Measurements from ENCODE around the gene MSANTD7.
"Not testable (repeated sequence)": the region's sequence is repeated elsewhere in the genome, so short reads cannot be mapped to it uniquely, and the experiment has no call there.

MSANTD7 gene

DNA sequence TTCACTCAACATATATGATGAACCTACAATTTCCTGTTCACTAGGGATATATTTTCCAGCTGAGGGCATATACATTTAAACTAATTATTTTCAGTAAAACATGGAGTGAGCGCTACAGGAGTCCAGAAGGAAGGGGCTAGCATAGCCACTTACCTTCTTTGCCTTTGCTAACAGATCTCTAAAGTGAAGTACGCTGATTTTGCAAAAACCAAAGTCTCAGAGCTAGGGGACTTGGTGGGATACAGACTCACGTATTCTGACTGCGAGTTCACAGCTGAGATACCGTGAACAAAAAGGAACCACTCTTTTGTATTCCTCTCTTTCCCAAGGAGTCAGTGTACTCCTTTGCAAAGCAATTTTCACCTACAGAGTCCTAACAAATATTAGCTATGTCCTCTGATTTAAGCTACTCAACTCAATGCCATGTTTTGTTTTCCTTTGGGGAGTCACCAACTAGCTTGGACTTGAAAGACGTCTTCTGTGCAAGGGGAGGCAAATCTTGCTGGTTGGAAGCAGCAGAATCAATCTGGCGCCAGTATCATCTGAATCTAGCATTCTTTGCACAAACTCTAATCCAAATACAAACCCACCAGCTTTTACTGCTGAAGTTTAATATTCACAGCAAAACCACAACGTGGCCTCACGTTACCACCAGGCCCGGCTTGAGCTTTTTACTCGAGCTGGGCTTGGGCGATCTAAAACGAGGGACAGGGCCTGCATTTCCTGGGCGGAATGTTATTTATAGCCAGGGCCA is 926 bp upstream of the MSANTD7 start:
- DNase-seq (ENCODE audit: low read depth, low spot score): no peak

DNA sequence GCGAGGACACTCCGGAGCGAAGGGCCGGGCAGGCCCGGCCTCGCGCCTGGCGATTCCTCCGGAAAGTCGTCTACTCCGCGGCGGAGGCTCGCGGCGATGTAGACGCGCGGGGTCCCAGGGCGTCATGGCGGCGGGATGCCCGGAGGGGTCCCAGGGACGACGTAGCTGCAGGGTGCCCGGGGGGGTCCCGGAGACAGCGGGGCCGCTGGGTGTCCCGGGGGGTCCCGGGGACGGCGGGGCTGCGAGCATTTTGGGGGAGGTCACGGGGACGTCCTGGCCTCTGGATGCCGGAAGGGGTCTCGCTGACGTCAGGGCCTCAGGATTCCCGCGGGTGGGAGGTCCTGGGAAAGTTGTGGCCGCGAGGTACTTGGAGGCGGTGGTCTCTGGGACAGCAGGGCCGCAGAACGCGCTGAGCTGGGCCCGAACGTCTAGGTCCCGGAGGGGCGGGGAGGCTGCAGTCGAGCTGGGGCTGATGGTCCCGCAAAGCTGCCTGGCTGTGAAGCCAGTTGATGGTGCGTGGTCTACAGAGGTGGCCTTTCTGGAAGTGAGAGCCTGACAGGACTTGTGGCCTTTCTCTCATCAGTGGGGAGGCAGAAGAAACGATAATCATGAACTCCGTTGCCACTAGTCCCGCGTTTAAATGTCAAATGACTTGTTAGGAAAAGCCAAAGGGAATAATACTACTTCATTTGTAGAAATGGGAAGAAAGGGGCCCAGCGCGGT is 637 bp downstream of the MSANTD7 start:
- no peak for DNase-seq (ENCODE audit: low read depth, low spot score)

DNA sequence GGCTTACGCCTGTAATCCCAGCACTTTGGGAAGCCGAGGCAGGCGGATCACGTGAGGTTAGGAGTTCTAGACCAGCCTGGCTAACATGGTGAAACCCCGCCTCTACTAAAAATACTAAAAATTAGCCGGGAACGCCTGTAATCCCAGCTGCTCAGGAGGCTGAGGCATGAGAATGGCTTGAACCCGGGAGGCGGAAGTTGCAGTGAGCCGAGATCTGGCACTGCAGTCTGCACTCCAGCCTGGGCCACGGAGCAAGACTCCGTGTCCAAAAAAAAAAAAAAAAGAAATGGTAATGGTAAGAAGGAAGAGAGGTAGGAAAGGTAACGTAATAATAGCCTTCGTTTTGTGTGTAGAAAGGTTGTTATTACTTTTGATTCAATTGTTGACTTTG is 1.2 kb downstream of the MSANTD7 start:
- DNase-seq (ENCODE audit: low read depth, low spot score): no peak

DNA sequence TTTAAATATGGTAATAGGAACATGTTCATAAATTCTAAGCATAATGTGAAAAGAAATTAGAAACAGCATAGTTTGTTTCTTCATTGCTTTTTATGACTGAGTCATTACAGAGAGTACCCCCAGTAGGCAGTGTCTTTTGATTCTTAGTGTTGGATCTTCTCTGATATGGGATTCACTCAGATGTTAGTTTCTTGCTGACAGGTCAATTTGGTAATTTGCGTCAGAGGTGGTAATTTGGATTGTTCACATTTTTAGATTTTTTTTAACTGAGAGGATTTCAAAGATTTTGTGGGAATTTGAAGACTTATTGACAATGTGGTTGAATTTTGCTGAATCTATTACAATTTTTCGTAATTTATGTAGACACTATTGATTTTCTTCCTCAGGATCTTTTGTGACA is 2.1 kb downstream of the MSANTD7 start:
- DNase-seq (ENCODE audit: low read depth, low spot score): no peak

DNA sequence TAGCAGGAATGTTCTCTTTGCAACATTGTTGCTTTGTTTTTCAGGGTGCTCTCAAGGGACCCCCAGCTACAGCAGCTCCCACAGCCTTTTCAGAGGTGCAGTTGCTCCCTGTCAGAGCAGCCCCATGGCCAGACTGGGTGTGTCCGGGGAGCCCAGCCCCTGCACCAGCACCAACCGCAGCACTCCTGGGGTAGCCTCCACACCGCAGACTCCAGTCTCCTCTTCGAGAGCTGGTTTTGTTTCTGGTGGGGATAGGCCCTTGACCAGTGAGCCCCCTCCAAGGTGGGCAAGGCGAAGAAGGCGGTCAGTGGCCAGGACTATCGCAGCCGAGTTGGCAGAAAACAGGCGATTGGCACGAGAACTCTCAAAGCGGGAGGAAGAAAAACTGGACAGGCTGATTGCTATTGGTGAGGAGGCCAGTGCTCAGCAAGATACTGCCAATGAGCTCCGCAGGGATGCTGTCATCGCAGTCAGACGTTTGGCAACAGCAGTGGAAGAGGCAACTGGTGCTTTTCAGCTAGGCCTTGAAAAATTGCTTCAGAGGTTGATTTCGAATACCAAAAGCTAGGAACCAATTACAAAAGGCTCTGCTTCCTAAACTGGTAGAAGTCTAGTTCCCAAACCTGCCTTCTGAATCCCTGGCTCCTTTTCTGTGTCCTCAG is 5.4 kb downstream of the MSANTD7 start:
- DNase-seq (ENCODE audit: low read depth, low spot score): no peak

DNA sequence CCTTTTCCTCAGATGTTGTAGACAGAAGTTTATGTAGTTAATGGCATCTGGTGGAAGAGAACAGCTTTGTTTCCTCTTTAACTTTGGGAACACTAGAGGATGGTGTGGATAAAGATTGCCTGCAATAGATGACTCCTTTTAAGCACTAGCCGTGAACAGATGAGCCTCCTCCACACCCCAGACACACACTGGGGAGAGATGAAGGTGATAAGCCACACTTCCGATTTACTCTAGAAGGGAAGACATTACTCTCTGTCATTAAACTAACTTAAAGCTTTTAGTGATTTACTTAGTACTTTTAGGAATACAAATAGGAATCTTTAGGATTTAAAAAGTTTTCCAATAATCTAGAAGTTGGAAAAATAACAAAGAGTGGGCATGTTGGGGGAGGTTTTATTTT is 6.8 kb downstream of the MSANTD7 start:
- DNase-seq (ENCODE audit: low read depth, low spot score): no peak

DNA sequence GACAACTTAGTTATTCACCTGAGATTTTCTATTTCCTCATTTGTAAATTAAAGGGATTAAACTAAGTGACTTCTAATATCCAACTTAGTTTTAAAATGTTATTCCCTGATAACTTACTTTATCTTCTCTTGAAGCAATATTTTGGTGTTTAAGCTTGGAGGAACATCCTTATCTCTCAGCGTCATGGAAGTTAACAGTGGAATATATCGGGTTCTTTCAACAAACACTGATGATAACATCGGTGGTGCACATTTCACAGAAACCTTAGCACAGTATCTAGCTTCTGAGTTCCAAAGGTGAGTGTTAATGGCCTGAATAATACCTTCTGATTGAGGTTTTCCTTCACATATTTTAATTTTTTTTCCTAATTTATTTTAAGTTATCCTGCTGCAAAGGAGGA is 14.1 kb downstream of the MSANTD7 start:
- DNase-seq (ENCODE audit: low read depth, low spot score): no peak

DNA sequence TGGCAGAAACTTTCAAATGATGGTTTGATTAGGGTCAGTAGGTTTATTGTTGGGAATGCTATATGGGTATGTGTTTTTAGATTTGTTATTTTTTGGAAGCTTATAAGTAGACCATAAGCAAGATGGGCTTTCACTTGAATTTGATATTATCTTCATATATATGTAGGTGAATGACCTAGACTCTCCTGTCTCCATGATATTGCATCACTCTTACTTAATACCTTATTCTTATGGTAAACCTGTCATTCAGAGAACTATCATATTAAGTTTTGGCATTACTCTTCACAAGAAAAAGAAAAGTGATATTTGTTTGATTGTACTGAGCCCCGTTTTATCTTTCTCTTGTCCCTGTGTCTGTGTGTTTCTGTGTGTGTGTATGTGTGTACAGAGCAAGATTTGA is 17.3 kb downstream of the MSANTD7 start:
- DNase-seq (ENCODE audit: low read depth, low spot score): no peak

DNA sequence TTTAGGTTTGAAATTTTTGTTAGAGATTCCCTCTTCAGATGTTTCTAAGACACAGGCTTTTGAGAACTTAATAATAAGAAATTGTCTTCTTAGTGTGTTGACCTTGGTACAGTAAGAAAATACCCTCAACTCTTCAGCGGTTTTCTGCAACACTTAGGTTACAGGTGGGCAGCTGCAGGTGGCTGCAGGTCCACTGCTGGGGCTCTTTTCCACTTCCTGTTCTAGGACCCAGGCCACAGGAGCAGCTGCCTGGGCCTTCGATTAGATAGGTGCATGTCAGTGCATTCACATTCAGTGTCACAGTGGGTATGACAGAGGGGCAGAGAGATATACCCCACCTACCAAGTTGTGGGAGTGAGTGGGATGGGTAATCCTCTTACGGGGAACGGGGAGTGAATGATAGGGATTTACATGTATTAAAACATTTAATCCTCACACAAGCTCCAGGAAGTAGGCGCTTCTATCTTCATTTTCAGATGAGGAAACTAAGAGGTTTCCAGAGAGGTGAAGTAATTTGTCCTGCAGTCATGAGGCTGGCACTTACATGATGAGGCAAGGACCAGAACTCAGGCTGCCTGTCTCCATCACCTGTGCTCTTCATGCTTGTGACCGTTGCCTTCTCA is 20.3 kb downstream of the MSANTD7 start:
- no peak for DNase-seq (ENCODE audit: low read depth, low spot score)

DNA sequence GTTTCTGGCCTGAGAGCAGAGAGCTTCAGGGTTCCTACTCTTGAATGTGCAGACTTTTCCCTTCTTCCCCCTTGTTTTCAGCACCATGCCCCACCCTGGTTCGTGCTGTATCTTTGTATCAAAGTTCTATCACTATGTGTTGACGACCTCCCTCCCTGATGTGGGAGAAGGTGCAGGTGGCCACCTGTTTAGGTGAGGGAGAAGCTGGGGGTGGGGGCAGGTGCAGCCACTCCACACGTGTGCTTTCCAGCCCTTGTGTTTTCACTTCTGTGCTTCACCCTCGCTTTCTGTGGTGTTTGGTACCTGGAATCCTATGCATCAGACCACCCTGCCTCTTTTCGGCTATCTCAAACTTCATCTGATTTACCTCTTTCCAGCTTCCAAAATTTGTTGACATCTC is 20.9 kb downstream of the MSANTD7 start:
- DNase-seq (ENCODE audit: low read depth, low spot score): no peak

DNA sequence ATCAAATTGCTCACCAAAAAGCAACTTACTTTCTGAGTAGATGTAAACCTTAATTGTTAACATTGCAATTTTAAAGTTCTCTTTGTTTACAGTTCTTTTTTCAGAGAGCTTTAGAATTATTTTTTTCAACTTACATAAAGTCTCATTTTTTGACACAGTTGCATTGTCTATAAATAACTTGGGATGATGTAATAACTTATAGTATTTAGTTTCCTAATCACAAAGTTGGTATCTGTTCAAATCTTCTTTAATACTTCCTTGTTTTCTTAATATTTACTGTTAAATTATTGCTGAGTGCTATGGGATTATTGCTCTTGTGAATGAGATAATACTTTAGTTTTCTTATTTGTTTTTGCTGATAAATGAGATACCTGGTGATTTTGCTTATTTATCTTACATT is 21.7 kb downstream of the MSANTD7 start:
- no peak for DNase-seq (ENCODE audit: low read depth, low spot score)

DNA sequence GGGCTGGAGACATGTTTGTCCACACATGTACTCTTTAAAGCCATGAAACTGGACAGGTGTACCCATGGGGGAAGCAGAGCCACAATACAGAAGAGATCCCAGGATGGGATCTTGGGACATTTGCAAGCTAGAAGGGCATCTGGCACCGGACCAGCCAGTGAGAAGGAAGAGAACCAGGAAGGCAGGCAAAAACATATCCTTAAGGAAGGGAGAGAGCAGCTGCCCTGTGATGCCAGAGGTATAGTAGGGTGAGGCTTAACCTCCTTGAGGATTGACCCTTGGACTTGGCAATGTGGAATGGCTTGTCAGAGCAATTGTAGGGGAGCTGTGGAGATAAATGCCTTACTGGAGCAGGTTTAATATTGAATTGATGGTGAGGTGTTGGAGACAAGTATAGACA is 22.7 kb downstream of the MSANTD7 start:
- DNase-seq (ENCODE audit: low read depth, low spot score): no peak

DNA sequence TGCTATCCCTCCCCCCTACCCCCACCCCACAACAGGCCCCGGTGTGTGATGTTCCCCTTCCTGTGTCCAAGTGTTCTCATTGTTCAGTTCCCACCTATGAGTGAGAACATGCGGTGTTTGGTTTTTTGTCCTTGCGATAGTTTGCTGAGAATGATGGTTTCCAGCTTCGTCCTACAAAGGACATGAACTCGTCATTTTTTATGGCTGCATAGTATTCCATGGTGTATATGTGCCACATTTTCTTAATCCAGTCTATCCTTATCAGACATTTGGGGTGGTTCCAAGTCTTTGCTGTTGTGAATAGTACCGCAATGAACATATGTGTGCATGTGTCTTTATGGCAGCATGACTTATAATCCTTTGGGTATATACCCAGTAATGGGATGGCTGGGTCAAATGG is 26.4 kb downstream of the MSANTD7 start:
- not testable (repeated sequence) for DNase-seq (ENCODE audit: low read depth, low spot score)

DNA sequence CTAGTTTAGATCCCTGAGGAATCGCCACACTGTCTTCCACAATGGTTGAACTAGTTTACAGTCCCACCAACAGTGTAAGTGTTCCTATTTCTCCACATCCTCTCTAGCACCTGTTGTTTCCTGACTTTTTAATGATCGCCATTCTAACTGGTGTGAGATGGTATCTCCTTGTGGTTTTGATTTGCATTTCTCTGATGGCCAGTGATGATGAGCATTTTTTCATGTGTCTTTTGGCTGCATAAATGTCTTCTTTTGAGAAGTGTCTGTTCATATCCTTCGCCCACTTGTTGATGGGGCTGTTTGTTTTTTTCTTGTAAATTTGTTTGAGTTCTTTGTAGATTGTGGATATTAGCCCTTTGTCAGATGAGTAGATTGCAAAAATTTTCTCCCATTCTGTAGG is 26.8 kb downstream of the MSANTD7 start:
- not testable (repeated sequence) for DNase-seq (ENCODE audit: low read depth, low spot score)

DNA sequence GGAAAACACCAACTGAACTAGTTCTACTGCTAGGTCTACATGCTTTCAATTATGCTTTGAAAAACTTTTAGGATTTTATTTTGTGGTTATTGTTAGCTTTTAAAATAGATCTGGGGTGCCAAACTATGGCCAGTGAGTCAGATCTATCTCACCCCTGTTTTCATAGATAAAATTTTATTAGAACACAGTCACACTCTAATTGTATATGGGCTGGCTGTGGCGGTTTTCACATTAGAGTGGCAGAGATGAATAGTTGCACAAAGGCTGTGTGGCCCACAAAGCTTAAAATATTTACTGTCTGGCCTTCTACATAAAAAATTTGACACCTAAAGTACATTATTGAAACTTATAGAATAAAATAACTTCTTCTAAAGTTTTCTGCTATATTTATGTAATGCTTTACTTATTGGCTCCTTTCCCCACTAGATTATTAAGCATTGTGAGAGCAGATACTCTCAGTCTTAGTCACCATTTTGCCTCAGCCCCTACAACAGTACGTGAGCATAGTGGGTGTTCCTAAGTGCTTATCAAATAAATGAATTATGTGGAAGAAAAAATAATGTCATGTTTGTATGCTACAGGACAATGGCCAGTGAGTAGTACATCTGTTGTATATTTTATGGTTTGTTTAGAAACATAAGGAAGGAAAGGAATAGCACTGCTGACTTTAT is 35.1 kb downstream of the MSANTD7 start:
- no peak for DNase-seq (ENCODE audit: low read depth, low spot score)

DNA sequence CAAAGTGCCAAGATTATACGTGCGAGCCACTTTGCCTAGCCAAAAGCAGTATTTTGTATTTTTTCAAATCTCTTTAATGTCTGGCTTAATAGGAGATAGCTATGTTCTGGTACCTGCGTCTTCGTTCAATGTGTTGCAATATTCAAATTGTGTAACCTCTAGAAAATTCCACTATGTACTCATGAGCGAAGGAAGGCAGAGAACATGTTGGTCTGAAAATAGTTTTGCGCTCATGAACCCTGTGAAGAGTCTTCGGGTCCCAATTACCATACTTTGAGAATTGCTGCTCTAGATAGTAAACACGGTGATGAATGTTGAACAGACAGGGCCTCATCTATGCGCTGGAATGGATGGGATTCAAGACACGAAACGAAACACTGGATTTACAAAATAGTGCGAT is 37.8 kb downstream of the MSANTD7 start:
- DNase-seq (ENCODE audit: low read depth, low spot score): no peak

DNA sequence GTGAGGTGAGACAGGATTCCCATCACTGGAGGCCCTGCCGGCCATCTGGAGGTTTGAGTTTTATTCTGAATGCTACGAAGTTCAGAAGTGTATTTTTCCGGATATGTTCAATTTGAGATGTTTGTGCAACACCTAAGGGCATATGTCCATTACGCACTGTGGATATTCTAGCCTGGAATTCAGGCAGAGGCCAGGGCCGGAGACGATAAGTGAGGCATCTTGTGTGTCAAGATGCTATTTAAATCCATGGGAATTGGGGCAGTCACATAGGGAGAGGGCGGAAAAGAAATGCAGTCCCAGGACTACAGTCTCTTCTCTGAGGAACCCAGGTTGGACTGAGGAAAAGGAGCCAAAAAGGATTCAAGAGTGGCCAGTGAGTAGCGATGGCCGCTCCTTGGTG is 38.7 kb downstream of the MSANTD7 start:
- no peak for DNase-seq (ENCODE audit: low read depth, low spot score)

DNA sequence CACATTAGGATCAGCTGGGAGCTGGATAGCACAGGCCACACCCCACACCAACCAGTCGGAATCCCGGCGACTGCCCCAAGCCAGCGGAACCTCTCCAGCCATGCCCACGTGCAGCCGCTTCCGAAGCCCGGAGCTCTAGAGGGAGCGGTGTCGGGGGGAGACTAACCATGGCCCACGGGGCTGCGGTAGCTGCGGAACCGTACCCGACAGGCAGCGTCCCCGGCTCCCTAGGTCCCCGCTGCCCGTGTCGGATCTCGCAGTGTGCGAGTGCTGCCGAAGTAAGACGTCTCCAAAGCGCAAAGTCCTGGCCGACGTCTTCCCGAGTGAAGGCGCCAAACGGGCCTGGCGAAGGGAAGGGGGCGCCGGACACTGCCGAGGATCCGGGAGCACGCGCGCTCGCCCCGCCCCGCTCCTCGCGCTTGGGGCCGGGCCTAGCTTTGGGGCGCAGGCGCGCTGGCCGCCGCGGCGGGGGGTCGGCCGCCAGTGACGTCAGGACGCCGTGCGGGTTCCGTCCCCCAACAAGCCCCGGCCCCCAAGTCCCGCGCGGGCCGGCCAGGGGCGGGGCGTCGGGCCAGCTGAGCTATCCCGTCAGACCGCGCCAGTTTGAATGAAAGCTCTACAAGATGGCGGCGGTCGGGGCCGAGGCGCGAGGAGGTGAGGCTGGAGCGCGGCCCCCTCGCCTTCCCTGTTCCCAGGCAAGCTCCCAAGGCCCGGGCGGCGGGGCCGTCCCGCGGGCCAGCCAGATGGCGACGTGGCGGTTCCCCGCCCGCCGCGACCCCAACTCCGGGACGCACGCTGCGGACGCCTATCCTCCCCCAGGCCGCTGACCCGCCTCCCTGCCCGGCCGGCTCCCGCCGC is 40.4 kb downstream of the MSANTD7 start, which contains the start of gene SUV39H2:
Gene SUV39H2, plus strand, starts transcription at position 601 of the 858 bp plus-strand sequence. Its CDS starts 23 bp downstream, at position 624.
- peak; percentile 82 for DNase-seq (ENCODE audit: low read depth, low spot score)

DNA sequence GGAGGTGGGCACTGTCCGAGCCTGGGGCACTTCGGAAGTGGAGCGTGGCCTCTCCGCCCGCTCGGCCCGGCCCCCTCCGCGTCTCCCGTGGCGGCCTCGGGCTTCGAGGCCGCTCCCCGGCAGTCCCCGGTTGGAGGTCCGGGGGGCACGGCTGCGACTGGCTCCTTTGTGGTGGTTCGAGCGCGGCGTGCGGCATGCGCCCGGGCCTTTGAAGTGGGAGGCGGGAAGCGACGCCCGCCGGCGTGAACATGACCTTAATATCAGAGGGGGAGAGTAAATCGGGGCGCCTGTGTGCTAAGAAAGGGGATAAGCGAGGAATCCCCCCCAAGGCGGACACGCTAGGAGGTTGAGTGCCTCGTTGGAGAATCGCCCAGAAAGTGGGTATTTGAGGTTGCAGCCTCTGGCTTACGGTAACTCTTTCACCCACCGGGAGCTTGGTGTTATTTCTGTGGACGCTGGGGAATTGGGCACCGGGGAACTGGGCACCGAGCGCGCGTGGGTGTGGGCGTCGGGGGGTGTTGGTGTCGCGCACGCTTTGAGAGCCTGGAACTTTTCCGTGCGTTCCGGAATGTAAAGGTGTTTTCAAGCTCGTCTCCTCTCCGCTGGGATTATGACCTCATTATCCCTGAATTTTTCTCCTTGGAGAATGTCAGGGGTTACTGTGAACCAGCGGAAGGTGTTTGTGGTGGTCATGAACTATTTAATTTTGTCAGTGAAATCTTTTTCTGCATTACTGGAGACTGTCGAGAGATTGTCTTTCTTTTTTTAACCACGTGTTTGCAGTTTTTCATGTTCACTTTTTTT is 41.2 kb downstream of the MSANTD7 start:
- DNase-seq (ENCODE audit: low read depth, low spot score): no peak

DNA sequence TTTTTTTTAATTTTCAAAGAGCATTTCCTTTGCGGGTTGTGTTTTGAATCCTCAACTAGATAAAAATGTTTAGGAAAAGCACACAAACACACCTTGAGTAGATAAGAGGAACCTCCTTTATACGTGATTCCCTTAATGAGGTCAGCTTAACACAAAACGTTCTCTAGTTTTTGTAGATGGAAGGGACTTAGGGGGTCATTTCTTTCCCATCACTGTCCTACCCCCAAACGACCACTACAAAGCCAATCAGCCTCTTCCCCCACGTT is 41.8 kb downstream of the MSANTD7 start:
- no peak for DNase-seq (ENCODE audit: low read depth, low spot score)
